Measurements from ENCODE around the gene MICAL3. TPM values are rescaled to one million over a fixed set of nuclear protein-coding genes. Genes with fewer than 3 reads are reported as not detected.

MICAL3 gene
- total and polyA plus RNA-seq, 2 of the 8 experiments (the other 6 are each of a cell fraction or from before 2014, with no cell fraction given): 8.3 to 41.8 TPM

GRCh38 chr22:17817511-17818065, 206.8 kb downstream of the MICAL3 start (continued):
- TF ChIP-seq, protein P1, sequence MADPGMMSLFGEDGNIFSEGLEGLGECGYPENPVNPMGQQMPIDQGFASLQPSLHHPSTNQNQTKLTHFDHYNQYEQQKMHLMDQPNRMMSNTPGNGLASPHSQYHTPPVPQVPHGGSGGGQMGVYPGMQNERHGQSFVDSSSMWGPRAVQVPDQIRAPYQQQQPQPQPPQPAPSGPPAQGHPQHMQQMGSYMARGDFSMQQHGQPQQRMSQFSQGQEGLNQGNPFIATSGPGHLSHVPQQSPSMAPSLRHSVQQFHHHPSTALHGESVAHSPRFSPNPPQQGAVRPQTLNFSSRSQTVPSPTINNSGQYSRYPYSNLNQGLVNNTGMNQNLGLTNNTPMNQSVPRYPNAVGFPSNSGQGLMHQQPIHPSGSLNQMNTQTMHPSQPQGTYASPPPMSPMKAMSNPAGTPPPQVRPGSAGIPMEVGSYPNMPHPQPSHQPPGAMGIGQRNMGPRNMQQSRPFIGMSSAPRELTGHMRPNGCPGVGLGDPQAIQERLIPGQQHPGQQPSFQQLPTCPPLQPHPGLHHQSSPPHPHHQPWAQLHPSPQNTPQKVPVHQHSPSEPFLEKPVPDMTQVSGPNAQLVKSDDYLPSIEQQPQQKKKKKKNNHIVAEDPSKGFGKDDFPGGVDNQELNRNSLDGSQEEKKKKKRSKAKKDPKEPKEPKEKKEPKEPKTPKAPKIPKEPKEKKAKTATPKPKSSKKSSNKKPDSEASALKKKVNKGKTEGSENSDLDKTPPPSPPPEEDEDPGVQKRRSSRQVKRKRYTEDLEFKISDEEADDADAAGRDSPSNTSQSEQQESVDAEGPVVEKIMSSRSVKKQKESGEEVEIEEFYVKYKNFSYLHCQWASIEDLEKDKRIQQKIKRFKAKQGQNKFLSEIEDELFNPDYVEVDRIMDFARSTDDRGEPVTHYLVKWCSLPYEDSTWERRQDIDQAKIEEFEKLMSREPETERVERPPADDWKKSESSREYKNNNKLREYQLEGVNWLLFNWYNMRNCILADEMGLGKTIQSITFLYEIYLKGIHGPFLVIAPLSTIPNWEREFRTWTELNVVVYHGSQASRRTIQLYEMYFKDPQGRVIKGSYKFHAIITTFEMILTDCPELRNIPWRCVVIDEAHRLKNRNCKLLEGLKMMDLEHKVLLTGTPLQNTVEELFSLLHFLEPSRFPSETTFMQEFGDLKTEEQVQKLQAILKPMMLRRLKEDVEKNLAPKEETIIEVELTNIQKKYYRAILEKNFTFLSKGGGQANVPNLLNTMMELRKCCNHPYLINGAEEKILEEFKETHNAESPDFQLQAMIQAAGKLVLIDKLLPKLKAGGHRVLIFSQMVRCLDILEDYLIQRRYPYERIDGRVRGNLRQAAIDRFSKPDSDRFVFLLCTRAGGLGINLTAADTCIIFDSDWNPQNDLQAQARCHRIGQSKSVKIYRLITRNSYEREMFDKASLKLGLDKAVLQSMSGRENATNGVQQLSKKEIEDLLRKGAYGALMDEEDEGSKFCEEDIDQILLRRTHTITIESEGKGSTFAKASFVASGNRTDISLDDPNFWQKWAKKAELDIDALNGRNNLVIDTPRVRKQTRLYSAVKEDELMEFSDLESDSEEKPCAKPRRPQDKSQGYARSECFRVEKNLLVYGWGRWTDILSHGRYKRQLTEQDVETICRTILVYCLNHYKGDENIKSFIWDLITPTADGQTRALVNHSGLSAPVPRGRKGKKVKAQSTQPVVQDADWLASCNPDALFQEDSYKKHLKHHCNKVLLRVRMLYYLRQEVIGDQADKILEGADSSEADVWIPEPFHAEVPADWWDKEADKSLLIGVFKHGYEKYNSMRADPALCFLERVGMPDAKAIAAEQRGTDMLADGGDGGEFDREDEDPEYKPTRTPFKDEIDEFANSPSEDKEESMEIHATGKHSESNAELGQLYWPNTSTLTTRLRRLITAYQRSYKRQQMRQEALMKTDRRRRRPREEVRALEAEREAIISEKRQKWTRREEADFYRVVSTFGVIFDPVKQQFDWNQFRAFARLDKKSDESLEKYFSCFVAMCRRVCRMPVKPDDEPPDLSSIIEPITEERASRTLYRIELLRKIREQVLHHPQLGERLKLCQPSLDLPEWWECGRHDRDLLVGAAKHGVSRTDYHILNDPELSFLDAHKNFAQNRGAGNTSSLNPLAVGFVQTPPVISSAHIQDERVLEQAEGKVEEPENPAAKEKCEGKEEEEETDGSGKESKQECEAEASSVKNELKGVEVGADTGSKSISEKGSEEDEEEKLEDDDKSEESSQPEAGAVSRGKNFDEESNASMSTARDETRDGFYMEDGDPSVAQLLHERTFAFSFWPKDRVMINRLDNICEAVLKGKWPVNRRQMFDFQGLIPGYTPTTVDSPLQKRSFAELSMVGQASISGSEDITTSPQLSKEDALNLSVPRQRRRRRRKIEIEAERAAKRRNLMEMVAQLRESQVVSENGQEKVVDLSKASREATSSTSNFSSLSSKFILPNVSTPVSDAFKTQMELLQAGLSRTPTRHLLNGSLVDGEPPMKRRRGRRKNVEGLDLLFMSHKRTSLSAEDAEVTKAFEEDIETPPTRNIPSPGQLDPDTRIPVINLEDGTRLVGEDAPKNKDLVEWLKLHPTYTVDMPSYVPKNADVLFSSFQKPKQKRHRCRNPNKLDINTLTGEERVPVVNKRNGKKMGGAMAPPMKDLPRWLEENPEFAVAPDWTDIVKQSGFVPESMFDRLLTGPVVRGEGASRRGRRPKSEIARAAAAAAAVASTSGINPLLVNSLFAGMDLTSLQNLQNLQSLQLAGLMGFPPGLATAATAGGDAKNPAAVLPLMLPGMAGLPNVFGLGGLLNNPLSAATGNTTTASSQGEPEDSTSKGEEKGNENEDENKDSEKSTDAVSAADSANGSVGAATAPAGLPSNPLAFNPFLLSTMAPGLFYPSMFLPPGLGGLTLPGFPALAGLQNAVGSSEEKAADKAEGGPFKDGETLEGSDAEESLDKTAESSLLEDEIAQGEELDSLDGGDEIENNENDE (IDR thresholded peaks at IDR 0.05; ENCODE audit: insufficient replicate concordance, low read length): no peak
- TF ChIP-seq, protein P2, sequence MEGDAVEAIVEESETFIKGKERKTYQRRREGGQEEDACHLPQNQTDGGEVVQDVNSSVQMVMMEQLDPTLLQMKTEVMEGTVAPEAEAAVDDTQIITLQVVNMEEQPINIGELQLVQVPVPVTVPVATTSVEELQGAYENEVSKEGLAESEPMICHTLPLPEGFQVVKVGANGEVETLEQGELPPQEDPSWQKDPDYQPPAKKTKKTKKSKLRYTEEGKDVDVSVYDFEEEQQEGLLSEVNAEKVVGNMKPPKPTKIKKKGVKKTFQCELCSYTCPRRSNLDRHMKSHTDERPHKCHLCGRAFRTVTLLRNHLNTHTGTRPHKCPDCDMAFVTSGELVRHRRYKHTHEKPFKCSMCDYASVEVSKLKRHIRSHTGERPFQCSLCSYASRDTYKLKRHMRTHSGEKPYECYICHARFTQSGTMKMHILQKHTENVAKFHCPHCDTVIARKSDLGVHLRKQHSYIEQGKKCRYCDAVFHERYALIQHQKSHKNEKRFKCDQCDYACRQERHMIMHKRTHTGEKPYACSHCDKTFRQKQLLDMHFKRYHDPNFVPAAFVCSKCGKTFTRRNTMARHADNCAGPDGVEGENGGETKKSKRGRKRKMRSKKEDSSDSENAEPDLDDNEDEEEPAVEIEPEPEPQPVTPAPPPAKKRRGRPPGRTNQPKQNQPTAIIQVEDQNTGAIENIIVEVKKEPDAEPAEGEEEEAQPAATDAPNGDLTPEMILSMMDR (IDR thresholded peaks at IDR 0.05; ENCODE audit: control extremely low read depth in 1 of 3, insufficient read depth in 1 of 3, low read depth in 1 of 3, low read length in 3 of 3): no peak
- TF ChIP-seq NRF1 (IDR thresholded peaks at IDR 0.05; ENCODE audit: low read depth, low read length): no peak
- TF ChIP-seq EP300 (IDR thresholded peaks at IDR 0.05; ENCODE audit: borderline replicate concordance in 1 of 2, low read depth in 2 of 2, low read length in 2 of 2): no peak
